Esophagus muscularis mucosa (tissue), 4 donors: ENCODE data around the gene WRAP53. TPM values are rescaled to one million over a fixed set of nuclear protein-coding genes. Genes with fewer than 3 reads are reported as not detected.

Experiments
- DNase-seq: peaks from one replicate; pipeline ENCODE4 v3.0.0-alpha.2; 2017; ENCODE audit errors: extremely low spot score
- H3K27ac ChIP-seq, 4 donors: fragments of 200-600 bp; sonication (generic); replicated peaks in 1 of 4; 1 replicate in 3 of 4; 2 replicates in 1 of 4; pipeline ENCODE4 v1.5.1; 2016 to 2019; ENCODE audit warnings: mild to moderate bottlenecking in 1 of 4
- H3K27me3 ChIP-seq, 4 donors: fragments of 200-600 bp; sonication (generic); one replicate each; pipeline versions ENCODE4 v1.5.1 to v1.6.0; 2016 to 2019
- H3K36me3 ChIP-seq, 4 donors: fragments of 200-600 bp; sonication (generic); one replicate each; pipeline ENCODE4 v1.5.1; 2016 to 2019
- H3K4me1 ChIP-seq, 4 donors: fragments of 200-600 bp; sonication (generic); one replicate each; pipeline ENCODE4 v1.5.1; 2016 to 2019
- H3K4me3 ChIP-seq, 4 donors: fragments of 200-600 bp; sonication (generic); 1 replicate in 2 of 4; 2 replicates in 2 of 4; pipeline ENCODE4 v1.5.1; 2016 to 2019; ENCODE audit warnings: mild to moderate bottlenecking in 4 of 4, moderate library complexity in 1 of 4
- H3K9me3 ChIP-seq, 4 donors: fragments of 200-600 bp; sonication (generic); 1 replicate in 3 of 4; 2 replicates in 1 of 4; pipeline ENCODE4 v1.5.1; 2016 to 2019
- CTCF ChIP-seq, 3 experiments: fragments of 200-600 bp in 2 of 3; fragments of 450-650 bp in 1 of 3; sonication (generic) in 2 of 3; IDR thresholded peaks; one replicate each; pipeline ENCODE4 v1.5.1; 2017 to 2019; ENCODE audit warnings: antibody characterized with exemption in 3 of 3, mild to moderate bottlenecking in 2 of 3, moderate library complexity in 1 of 3
- EP300 ChIP-seq: sonication (generic); formaldehyde crosslinking; IDR thresholded peaks from one replicate; pipeline ENCODE4 v1.6.1; 2017; ENCODE audit warnings: antibody characterized with exemption
- POLR2A ChIP-seq: fragments of 450-650 bp; IDR thresholded peaks from one replicate; pipeline ENCODE4 v1.6.1; 2017; ENCODE audit warnings: antibody characterized with exemption, moderate library complexity, mild to moderate bottlenecking, low read depth
- POLR2AphosphoS5 ChIP-seq, 2 donors: sonication (generic); formaldehyde crosslinking; IDR thresholded peaks; one replicate each; pipeline ENCODE4 v1.6.1; 2017; ENCODE audit warnings: antibody characterized with exemption in 2 of 2
- WGBS: methylation state at CpG from one replicate; pipeline ENCODE4 v1.1.5; 2018; 5-methylcytosine and 5-hydroxymethylcytosine counted together
- intact Hi-C: fragments of 100-400 bp; cut with DNase I; formaldehyde crosslinking; loops from one replicate; pipeline ENCODE4 v1.15.1; 2023
- total RNA-seq, 4 donors: library from RNA; depleted of rRNA; stranded (reverse); fragments of >200 nt; gene quantifications; one replicate each; pipeline versions ENCODE4 v1.1.0 to v1.2.1, GENCODE V29; 2016

WRAP53 gene
- total RNA-seq, 4 donors from 2014 or later, result 3.3 to 6.4 (median 3.8) TPM

- intact Hi-C loops, result no loop called here
- Histone ChIP-seq H3K27ac (no peak overlapping the region), H3K27me3 (peaks cover 0 to 85% (median 27%) of the 10 kb centered on the region in 4 donors), H3K9me3 (no peaks in the 10 kb centered on the region), H3K4me1 (peaks cover 16 to 27% (median 22%) of the 10 kb centered on the region in 4 donors), H3K4me3 (peak overlapping the region in 1 of 4 donors; percentile 45), H3K36me3 (peaks cover 21 to 30% (median 28%) of the 10 kb centered on the region in 4 donors)
- WGBS, result 44% methylated on average over 24 of the region's 24 CpGs
- TF ChIP-seq POLR2AphosphoS5 (IDR thresholded peaks at IDR 0.05) (no peak), EP300 (no peak), CTCF (IDR thresholded peaks at IDR 0.05) (no peak), POLR2A (no peak)
- no peak for DNase-seq
Observed at GRCh38 chr17:7703584-7704479, 15.6 kb downstream of the WRAP53 start.

GRCh38 chr17:7704601-7705268 lies 16.5 kb downstream of the WRAP53 start, which contains the start of gene EFNB3:
EFNB3 (plus strand) TSS chr17:7705202; CDS start chr17:7705599, 397 bp downstream.
- H3K4me3 ChIP-seq, result peak within 1 kb of the TSS; percentile 40 to 55 (median 44)
- WGBS, result 4% methylated on average over 24 of the region's 45 CpGs
- DNase-seq, result no peak
- H3K4me1 ChIP-seq, result peaks cover 16 to 27% (median 22%) of the 10 kb centered on the region in 4 donors
- no peak within 1 kb of the TSS for H3K27ac ChIP-seq
- H3K27me3 ChIP-seq, result peaks cover 0 to 94% (median 27%) of the 10 kb centered on the region in 4 donors
- H3K9me3 ChIP-seq, result no peaks in the 10 kb centered on the region
- no peak for TF ChIP-seq POLR2A
- TF ChIP-seq CTCF (IDR thresholded peaks at IDR 0.05), result no peak
- H3K36me3 ChIP-seq, result peaks cover 21 to 30% (median 28%) of the 10 kb centered on the region in 4 donors
- intact Hi-C loops, result no loop called here

- Histone ChIP-seq H3K9me3 (no peaks in the 10 kb centered on the region), H3K27ac (no peak overlapping the region), H3K4me3 (peak overlapping the region; percentile 40 to 55 (median 44)), H3K36me3 (peaks cover 21 to 29% (median 26%) of the 10 kb centered on the region in 4 donors), H3K27me3 (peaks cover 0 to 100% (median 27%) of the 10 kb centered on the region in 4 donors), H3K4me1 (peaks cover 16 to 27% (median 22%) of the 10 kb centered on the region in 4 donors)
- no peak for DNase-seq
- TF ChIP-seq CTCF (IDR thresholded peaks at IDR 0.05) (no peak), POLR2A (no peak), EP300 (no peak), POLR2AphosphoS5 (IDR thresholded peaks at IDR 0.05) (no peak)
- intact Hi-C loops, result no loop called here
- WGBS, result 6% methylated on average over 26 of the region's 50 CpGs
Observed at GRCh38 chr17:7705269-7706255, 17.3 kb downstream of the WRAP53 start.

- H3K27me3 ChIP-seq, result peaks cover 0 to 100% (median 32%) of the 10 kb centered on the region in 4 donors
- peaks cover 16 to 27% (median 22%) of the 10 kb centered on the region in 4 donors for H3K4me1 ChIP-seq
- WGBS, result 95% methylated on average over 3 of the region's 3 CpGs
- no peak for DNase-seq
- no peaks in the 10 kb centered on the region for H3K9me3 ChIP-seq
- intact Hi-C loops, result no loop called here
- no peak overlapping the region for H3K27ac ChIP-seq
- no peak for TF ChIP-seq POLR2A
- no peak for TF ChIP-seq CTCF (IDR thresholded peaks at IDR 0.05)
- no peak for TF ChIP-seq POLR2AphosphoS5 (IDR thresholded peaks at IDR 0.05)
- no peak for TF ChIP-seq EP300
- no peak overlapping the region for H3K4me3 ChIP-seq
- peaks cover 12 to 17% (median 14%) of the 10 kb centered on the region in 4 donors for H3K36me3 ChIP-seq
Observed at GRCh38 chr17:7706631-7707354, 18.5 kb downstream of the WRAP53 start.
